HG02870 (cell line): ENCODE results near the gene KIAA1958.
"Not testable (repeated sequence)": the region's sequence is repeated elsewhere in the genome, so short reads cannot be mapped to it uniquely, and the experiment has no call there.

ENCODE experiments used
- ATAC-seq: cut with Tn5 transposase; IDR thresholded peaks from one replicate; pipeline ENCODE4 v1.9.1; 2021; ENCODE audit warnings: mild to moderate bottlenecking, moderate library complexity; ENCODE audit not compliant: unreplicated experiment

KIAA1958 gene

GRCh38 chr9:112554516-112554915 is 67.9 kb downstream of the KIAA1958 start:
- ATAC-seq = no peak

GRCh38 chr9:112555101-112555643 is 68.5 kb downstream of the KIAA1958 start:
- no peak for ATAC-seq

- ATAC-seq = no peak
Measured at GRCh38 chr9:112555844-112556482, 69.3 kb downstream of the KIAA1958 start.

DNA sequence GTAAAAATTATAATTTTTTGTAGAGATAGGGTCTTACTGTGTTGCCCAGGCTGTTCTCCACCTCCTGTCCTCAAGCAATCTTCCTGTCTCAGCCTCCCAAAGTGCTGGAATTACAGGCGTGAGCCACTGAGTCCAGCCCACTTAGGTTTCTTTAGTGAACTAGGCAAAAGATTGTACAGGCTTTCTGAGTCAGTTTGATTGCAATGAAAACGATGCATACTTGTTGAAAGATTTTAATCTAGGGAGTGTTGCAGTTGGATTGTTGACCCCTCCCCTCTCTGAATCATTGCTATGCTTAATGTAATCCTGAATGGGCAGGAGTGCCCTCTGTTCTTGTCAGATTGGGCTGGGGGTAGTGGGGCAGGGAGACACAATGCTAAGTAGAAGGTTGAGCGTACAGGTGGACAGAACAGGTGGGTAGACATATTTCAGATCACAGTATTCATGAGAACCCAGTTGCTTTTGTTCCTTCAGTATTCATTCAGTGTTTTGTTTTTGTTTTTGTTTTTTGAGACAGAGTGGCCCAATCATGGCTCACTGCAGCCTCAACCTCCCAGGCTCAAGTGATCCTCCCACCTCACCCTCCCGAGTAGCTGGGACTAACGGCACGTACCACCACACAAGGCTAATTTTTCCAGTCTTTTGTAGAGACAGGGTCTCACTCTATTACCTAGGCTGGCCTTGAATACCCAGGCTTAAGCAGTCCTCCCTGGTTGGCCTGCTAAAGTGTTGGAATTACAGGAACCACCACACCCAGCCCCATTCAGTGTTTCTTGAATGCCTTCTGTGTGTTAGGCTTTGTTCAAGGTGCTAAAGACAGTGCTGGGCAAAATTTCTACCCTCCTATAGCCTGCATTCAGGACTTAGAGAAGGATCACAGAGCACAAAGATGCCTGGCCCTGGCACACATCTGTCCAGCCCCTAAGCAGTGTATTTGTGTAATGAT is 70.1 kb downstream of the KIAA1958 start:
- ATAC-seq = no peak

- no peak for ATAC-seq
Measured at GRCh38 chr9:112558476-112558875, 71.8 kb downstream of the KIAA1958 start.

DNA sequence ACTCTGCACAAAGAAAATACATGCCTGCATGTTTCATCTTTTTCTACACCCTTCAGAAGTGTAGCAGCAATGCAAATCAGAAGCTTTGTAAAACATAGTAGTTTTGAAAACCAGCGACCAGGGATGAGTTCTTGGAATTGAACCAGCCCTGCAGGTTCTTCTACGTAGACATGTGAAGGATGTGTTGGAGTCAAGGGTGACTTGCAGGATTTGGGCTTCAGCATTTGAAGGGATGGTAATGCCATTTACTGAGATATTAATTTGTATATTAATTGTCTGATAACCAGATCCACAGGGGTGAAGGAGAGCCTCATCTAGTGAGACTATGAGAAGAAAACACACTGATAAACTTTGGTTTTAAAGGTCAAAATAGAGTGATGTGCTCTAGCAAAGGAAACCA is 72.4 kb downstream of the KIAA1958 start:
- ATAC-seq = no peak

GRCh38 chr9:112559629-112560413 is 73.2 kb downstream of the KIAA1958 start:
- ATAC-seq = no peak

DNA sequence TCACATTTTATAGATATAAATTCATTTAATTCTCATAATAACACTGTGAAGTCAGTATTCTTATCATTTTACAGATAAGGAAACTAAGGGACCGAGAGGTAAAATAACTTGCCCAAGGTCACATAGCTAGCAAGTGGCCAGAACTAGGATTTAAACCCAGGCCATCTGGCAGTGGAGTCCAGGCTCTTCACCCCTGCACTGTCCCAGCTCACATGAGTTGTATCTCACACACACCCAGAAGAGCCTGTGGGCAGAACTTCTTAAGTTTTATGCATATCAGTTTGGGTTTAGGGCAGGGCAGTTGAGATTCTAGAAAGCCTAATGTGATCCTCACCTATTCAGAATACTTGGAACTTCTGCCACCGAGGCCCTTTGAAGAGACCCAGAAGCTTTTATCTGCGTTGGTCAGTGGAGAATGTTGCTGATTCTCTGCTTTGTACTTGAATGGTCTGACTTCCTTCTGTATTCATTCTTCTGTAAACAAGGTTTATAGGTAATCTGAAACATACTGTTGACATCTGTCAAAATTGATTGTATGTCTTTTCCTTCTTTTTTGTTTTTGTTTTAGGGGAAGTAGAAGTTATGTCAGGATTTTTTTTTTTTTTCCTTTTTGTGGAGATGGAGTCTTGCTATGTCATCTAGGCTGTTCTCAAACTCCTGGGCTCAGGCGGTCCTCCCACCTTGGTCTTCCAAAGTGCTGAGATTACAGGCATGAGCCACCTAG is 75.8 kb downstream of the KIAA1958 start:
- ATAC-seq = no peak

GRCh38 chr9:112569186-112569585 is 82.6 kb downstream of the KIAA1958 start:
- no peak for ATAC-seq

DNA sequence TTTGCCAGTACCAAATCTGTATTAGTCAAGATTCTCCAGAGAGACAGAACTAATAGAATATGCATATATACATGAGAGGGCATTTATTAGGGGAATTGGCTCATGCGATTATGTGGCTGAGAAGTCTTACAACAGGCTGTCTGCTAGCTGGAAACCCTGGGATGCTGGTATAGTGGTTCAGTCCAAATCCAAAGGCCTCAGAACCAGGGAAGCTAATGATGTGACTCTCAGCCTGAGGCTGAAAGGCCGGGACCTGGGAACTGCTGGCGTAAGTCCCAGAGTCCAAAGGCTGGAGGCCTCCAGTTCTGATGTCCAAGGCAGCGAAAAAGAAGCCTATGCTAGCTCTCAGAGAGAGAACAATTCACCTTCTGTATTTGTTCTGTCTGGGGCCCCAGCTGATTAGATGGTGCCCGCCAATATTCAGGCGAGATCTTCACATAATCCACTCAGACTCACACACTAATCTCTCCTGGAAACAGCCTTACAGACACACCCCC is 84.1 kb downstream of the KIAA1958 start:
- ATAC-seq = no peak

GRCh38 chr9:112571624-112572355 is 85.2 kb downstream of the KIAA1958 start:
- ATAC-seq = no peak

DNA sequence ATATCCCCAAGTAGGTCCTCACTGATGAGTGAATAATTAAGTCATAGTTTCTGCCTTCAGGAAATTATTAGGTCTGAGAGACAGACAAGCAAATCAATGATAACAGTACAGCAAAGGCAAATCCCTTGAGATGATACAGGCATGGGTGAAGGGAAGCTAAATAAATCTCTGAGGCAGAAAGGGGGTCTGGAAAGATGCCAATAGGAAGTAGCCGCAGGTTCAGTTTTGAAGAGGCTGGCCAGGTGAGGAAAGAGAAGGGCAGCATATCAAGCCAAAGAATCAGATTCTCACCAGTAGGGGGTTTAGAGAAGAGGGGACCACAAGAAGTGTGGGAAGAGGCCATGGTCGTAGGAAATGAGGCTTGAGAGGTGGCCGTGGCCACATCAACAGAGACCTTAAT is 85.8 kb downstream of the KIAA1958 start:
- ATAC-seq = no peak

GRCh38 chr9:112574008-112574407 is 87.4 kb downstream of the KIAA1958 start:
- no peak for ATAC-seq

DNA sequence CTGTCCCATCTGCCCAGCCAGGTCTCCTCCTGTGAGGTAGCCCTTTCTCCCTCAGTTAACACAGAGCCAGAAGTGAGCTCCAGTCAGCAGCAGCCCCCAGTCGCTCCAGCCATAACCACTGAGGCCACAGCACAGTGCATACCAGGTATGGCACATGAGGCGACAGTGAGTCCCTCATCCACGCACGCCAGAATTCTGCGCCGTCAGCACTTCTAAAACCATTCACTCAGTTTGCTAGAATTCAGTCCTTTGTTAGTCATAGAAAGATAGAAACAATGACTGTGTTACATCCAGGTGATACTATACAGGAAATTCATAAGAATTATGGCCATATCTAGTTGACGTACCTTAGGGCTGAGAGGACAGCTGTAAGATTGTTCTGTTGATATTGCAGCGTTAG is 88.5 kb downstream of the KIAA1958 start:
- ATAC-seq = no peak

GRCh38 chr9:112581469-112582176 is 95.0 kb downstream of the KIAA1958 start:
- ATAC-seq = no peak

- no peak for ATAC-seq
Measured at GRCh38 chr9:112582371-112583262, 96.0 kb downstream of the KIAA1958 start.

GRCh38 chr9:112586599-112587155 is 100.0 kb downstream of the KIAA1958 start:
- ATAC-seq = no peak

- not testable (repeated sequence) for ATAC-seq
Measured at GRCh38 chr9:112591875-112592274, 105.2 kb downstream of the KIAA1958 start.
